Parathyroid adenoma (tissue), 2 donors: ENCODE data around the gene TRPV2.

Experiments used
- H2AFZ ChIP-seq: fragments of 300-600 bp; sonication (generic); one replicate; pipeline ENCODE4 v1.7.0; 2017; ENCODE audit warnings: antibody characterized with exemption, mild to moderate bottlenecking
- H3K27ac ChIP-seq: fragments of 300-600 bp; sonication (generic); one replicate; pipeline ENCODE4 v1.7.0; 2017
- H3K27me3 ChIP-seq: fragments of 300-600 bp; sonication (generic); one replicate; pipeline ENCODE4 v1.7.0; 2017; ENCODE audit warnings: low read length; ENCODE audit not compliant: control insufficient read depth, insufficient read depth
- H3K36me3 ChIP-seq: fragments of 300-600 bp; sonication (generic); one replicate; pipeline ENCODE4 v1.7.0; 2017; ENCODE audit warnings: low read length; ENCODE audit not compliant: control insufficient read depth, insufficient read depth
- H3K4me1 ChIP-seq: fragments of 300-600 bp; sonication (generic); one replicate; pipeline ENCODE4 v1.7.0; 2017; ENCODE audit warnings: control low read depth
- H3K4me2 ChIP-seq: fragments of 300-600 bp; sonication (generic); one replicate; pipeline ENCODE4 v1.7.0; 2017; ENCODE audit warnings: low read length
- H3K4me3 ChIP-seq: fragments of 300-600 bp; sonication (generic); one replicate; pipeline ENCODE4 v1.7.0; 2017; ENCODE audit warnings: low read depth, low read length
- H3K79me2 ChIP-seq: fragments of 300-600 bp; sonication (generic); one replicate; pipeline ENCODE4 v1.7.0; 2017; ENCODE audit warnings: control low read depth
- H3K9ac ChIP-seq: fragments of 300-600 bp; sonication (generic); one replicate; pipeline ENCODE4 v1.7.0; 2017; ENCODE audit warnings: mild to moderate bottlenecking
- H3K9me3 ChIP-seq: fragments of 300-600 bp; sonication (generic); one replicate; pipeline ENCODE4 v1.7.0; 2017; ENCODE audit warnings: low read length; ENCODE audit not compliant: control insufficient read depth
- TF ChIP-seq, protein P1 (sequence below): fragments of 300-600 bp; sonication (generic); IDR thresholded peaks from one replicate; pipeline ENCODE4 v1.7.0; 2017; ENCODE audit warnings: antibody characterized with exemption, mild to moderate bottlenecking
- donor health status: primary hyperparathyroidism.

The TRPV2 gene

DNA sequence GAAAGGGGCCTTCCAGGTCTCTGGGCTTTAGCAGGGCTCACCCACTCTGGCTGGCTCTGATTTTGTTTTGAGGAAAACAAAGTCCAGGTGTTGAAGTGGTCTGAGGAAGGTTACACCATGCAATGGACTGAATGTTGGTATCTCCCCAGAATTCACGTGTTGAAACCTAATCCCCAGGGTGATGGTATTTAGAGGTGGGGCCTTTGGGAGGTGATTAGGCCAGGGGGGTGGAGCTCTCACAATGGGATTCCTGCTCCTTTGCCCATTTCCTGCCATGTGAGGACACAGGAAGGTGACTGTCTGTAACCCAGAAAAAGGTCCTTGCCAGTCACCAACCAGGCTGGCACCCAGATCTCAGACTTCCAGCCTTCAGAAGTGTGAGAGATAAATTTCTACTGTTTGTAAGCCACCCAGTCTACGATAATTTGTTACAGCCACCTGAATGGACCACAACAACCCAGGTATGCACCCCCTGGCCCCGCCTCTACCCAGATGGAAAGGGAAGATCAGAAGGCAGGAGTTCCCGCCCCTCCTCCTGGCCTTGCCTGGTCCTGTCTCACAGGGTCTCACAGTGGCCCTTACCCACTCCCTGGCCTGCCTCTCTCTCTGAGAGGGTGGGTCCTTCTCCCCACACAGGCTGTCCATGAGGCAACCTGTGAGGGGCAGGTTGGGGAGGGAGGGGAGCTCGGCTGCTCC, 44.6 kb downstream of the TRPV2 start:
- TF ChIP-seq, protein P1, sequence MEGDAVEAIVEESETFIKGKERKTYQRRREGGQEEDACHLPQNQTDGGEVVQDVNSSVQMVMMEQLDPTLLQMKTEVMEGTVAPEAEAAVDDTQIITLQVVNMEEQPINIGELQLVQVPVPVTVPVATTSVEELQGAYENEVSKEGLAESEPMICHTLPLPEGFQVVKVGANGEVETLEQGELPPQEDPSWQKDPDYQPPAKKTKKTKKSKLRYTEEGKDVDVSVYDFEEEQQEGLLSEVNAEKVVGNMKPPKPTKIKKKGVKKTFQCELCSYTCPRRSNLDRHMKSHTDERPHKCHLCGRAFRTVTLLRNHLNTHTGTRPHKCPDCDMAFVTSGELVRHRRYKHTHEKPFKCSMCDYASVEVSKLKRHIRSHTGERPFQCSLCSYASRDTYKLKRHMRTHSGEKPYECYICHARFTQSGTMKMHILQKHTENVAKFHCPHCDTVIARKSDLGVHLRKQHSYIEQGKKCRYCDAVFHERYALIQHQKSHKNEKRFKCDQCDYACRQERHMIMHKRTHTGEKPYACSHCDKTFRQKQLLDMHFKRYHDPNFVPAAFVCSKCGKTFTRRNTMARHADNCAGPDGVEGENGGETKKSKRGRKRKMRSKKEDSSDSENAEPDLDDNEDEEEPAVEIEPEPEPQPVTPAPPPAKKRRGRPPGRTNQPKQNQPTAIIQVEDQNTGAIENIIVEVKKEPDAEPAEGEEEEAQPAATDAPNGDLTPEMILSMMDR, result no peak

DNA sequence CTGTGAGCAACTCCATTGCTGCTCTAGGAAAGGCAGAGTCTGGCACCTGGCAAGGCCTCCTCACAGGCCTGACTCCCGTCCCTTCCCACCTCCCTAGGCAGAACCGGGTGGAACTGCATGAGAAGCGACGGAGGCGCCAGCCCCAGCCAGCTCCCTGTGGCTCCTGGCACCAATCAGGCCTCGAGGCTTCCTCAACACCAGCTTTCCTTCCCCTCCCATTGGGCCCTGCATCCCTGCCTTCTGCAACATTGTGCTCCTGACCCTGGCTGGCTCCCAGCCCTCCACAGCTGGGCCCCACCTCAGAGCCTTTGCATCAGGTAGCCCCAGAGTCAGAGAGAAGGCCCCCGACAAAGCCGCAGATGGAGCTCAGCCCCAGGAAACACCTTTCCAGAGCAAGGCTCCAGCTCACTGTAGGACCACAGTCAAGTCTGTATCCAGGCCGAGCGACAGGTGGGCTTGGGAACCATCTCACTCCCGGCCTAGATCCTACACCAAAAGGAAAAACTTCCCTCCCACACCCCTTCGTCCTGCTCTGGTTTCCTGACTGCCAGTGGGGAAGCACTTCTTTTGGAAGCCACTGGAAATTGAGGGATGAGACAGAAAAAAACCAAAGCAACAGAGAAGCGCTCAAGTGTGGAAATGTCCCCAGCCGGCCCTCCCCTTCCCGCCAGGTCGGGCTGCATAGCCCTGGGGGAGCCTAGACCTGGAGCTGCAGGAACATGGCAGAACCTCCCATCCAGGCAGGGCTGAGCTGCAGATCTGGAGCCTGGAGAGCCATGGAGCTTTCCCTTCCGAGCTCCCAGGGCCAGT, 45.6 kb downstream of the TRPV2 start:
- no peaks in the 10 kb centered on the region for H3K9me3 ChIP-seq
- H3K4me1 ChIP-seq, result peaks cover 3% of the 10 kb centered on the region
- H3K9ac ChIP-seq, result no peak overlapping the region
- no peaks in the 10 kb centered on the region for H3K36me3 ChIP-seq
- H3K4me2 ChIP-seq, result no peak overlapping the region
- no peaks in the 10 kb centered on the region for H3K27me3 ChIP-seq
- no peak overlapping the region for H3K4me3 ChIP-seq
- H3K79me2 ChIP-seq, result no peaks in the 10 kb centered on the region
- no peak overlapping the region for H3K27ac ChIP-seq
- no peak overlapping the region for H2AFZ ChIP-seq
- TF ChIP-seq, protein P1, result no peak

More for the DNA sequence above, 44.6 kb downstream of the TRPV2 start:
- Histone ChIP-seq H3K9me3 (no peaks in the 10 kb centered on the region), H3K4me3 (no peak overlapping the region), H3K4me2 (no peak overlapping the region), H2AFZ (no peak overlapping the region), H3K27me3 (no peaks in the 10 kb centered on the region), H3K4me1 (peaks cover 3% of the 10 kb centered on the region), H3K9ac (no peak overlapping the region), H3K79me2 (no peaks in the 10 kb centered on the region), H3K27ac (no peak overlapping the region), H3K36me3 (no peaks in the 10 kb centered on the region)

DNA sequence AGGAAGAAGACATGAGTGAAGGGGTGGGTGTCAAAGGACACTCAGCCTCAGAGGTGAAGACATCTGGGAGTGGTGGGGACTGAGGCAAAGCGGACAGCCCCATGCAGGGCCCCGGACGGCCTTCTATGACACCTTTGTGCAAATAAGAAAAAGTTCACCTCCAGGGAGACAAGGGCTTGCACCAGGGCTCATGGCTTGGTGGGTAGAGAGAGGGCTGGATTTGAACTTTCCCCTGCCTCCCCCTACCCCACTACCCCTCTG, 46.2 kb downstream of the TRPV2 start:
- H3K9me3 ChIP-seq, result no peaks in the 10 kb centered on the region
- H3K9ac ChIP-seq, result no peak overlapping the region
- no peak overlapping the region for H3K4me3 ChIP-seq
- H3K27ac ChIP-seq, result no peak overlapping the region
- H3K27me3 ChIP-seq, result no peaks in the 10 kb centered on the region
- H3K4me1 ChIP-seq, result peaks cover 3% of the 10 kb centered on the region
- H3K4me2 ChIP-seq, result no peak overlapping the region
- no peaks in the 10 kb centered on the region for H3K36me3 ChIP-seq
- no peaks in the 10 kb centered on the region for H3K79me2 ChIP-seq
- H2AFZ ChIP-seq, result no peak overlapping the region
- TF ChIP-seq, protein P1, result no peak

DNA sequence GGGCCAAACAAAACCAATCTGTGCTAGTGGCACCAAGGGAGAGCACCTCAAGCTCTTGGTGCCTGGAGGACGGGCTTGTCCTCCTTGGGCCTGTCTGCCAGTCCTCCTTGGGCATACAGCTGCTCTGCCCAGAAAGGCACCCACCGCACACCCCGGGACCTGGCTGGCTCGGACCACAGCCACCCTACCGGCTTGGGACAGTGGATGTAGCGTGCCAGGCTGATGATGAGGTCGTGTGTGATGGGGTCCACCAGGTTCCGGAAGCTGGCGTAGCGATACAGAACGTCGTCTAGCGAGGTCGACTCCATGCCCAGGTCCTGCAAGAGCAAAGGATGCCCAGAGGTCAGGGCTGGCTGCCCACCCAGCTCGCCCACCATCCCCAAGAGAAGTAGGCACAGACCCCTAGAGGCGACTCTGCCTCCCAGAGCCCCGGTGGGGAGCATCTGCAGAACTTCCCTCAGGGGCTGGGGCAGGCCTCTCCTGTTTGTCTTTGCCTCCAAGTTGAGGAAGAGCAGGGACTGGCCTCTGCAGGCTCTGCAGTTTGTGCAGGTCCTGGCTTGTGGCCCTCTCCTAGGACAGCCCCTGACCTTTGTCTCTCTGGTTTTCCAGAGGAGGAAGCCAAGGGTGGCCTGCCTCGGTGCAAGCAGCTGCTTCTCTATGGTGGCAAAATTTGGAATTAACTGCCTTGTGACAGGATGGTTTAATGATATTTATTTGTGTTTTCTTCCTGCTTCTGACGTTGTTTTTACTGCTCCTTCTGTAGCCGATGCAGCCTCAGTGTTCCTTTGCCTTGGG, 46.9 kb downstream of the TRPV2 start:
- Histone ChIP-seq H3K36me3 (no peaks in the 10 kb centered on the region), H3K27me3 (no peaks in the 10 kb centered on the region), H3K9ac (no peak overlapping the region)

More for the DNA sequence above, 46.9 kb downstream of the TRPV2 start:
- Histone ChIP-seq H3K4me1 (peaks cover 3% of the 10 kb centered on the region), H3K9me3 (no peaks in the 10 kb centered on the region), H3K79me2 (no peaks in the 10 kb centered on the region), H3K4me3 (no peak overlapping the region), H3K4me2 (no peak overlapping the region), H2AFZ (no peak overlapping the region), H3K27ac (no peak overlapping the region)
- TF ChIP-seq, protein P1, result no peak
